Measurements from ENCODE around the gene LRRC8C. TPM values are rescaled to one million over a fixed set of nuclear protein-coding genes. Genes with fewer than 3 reads are reported as not detected.

The LRRC8C gene
- total and polyA plus RNA-seq, 2 donors (not counting 1 experiment from before 2014, with no cell fraction given), result 3.9 to 6.8 TPM

DNA sequence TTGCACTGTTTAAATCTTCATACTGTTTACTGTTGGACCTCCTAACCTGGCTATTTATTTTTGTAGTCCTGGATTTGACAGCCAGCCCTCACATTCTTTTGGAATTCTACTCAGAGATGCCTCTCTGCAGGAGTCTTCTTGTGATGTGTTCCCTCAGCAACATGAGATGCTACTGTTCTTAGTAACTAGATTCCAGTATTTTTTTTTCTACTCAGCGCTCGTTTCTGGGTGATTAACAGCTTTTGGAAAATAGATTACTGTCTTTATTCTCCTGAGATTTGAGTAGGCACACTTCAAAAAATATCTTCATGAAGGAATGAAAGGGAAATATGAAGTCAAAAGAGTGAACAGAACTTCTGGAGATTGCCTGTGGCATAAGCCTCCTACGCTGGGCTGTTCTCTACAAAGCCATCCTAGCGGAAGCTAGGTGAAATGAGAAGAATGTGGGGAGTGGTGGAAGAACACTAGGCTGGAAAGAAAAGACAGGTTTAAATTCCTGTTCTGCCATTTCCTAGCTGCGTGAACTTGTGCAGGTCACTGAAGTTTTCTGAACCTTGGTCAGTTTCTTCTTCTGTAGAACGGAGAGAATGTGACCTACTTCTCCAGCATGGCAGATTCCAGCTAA, 75.9 kb downstream of the LRRC8C start:
- H3K27ac Mint-ChIP-seq, result no peak overlapping the region
- ChIA-PET CTCF (interaction anchor here (0.8 to 3.5 kb wide), 3 partner anchors 11 to 96 kb away, joined by 3 to 12 read pairs (median 3); no protein-coding TSS in a partner anchor), POLR2A (interaction anchor here (0.6 kb wide), 1 partner anchor 21 kb away, joined by 4 read pairs; no protein-coding TSS in a partner anchor)
- no peak for DNase-seq
- peaks cover 27 to 31% of the 10 kb centered on the region in 2 donors for H3K4me1 ChIP-seq (ENCODE audit: control insufficient read depth in 2 of 2, insufficient read depth in 2 of 2, low read length in 2 of 2)
- peaks cover 34% of the 10 kb centered on the region for H3K4me1 Mint-ChIP-seq
- H3K27me3 Mint-ChIP-seq, result no peaks in the 10 kb centered on the region
- H3K4me3 Mint-ChIP-seq, result no peak overlapping the region
- H4K20me1 ChIP-seq (ENCODE audit: control insufficient read depth, insufficient read depth, low read length, poor library complexity, severe bottlenecking), result no peaks in the 10 kb centered on the region
- no peak overlapping the region for H3K27ac ChIP-seq (ENCODE audit: low read length in 2 of 2)
- H3K27me3 ChIP-seq (replicated peaks in 1 of 4; ENCODE audit: control extremely low read depth in 1 of 4, control insufficient read depth in 3 of 4, insufficient read depth in 4 of 4, low read length in 3 of 4), result no peaks in the 10 kb centered on the region
- H3K36me3 ChIP-seq (replicated peaks in 1 of 2; ENCODE audit: control extremely low read depth in 1 of 2, control insufficient read depth in 1 of 2, extremely low read depth in 1 of 2, insufficient read depth in 2 of 2, low read length in 1 of 2), result peaks cover 1 to 12% of the 10 kb centered on the region in 2 experiments
- peaks cover 17% of the 10 kb centered on the region for H3K79me2 ChIP-seq (ENCODE audit: control insufficient read depth, insufficient read depth, low read length)
- WGBS (ENCODE audit: insufficient coverage), result 96% methylated on average over 3 of the region's 6 CpGs
- no peak overlapping the region for H3K4me2 ChIP-seq (replicated peaks; ENCODE audit: low read depth, low read length, poor library complexity, severe bottlenecking)
- no peaks in the 10 kb centered on the region for H3K9me3 ChIP-seq (ENCODE audit: control extremely low read depth in 1 of 3, control insufficient read depth in 2 of 3, insufficient read depth in 1 of 3, low read length in 2 of 3)
- no peak overlapping the region for H3K4me3 ChIP-seq (ENCODE audit: control extremely low read depth in 1 of 5, extremely low read depth in 1 of 5, insufficient read depth in 1 of 5, low read depth in 2 of 5, low read length in 4 of 5)
- intact Hi-C loops (cut with micrococcal nuclease), result no loop called here
- H2AFZ ChIP-seq (ENCODE audit: insufficient read depth, low read depth, low read length, poor library complexity, severe bottlenecking), result no peak overlapping the region
- no peak for ATAC-seq (ENCODE audit: low read depth)
- no peaks in the 10 kb centered on the region for H3K9me3 Mint-ChIP-seq (ENCODE audit: insufficient read depth)
- H3K9ac ChIP-seq (ENCODE audit: low read length), result no peak overlapping the region
- TF ChIP-seq, protein P1, sequence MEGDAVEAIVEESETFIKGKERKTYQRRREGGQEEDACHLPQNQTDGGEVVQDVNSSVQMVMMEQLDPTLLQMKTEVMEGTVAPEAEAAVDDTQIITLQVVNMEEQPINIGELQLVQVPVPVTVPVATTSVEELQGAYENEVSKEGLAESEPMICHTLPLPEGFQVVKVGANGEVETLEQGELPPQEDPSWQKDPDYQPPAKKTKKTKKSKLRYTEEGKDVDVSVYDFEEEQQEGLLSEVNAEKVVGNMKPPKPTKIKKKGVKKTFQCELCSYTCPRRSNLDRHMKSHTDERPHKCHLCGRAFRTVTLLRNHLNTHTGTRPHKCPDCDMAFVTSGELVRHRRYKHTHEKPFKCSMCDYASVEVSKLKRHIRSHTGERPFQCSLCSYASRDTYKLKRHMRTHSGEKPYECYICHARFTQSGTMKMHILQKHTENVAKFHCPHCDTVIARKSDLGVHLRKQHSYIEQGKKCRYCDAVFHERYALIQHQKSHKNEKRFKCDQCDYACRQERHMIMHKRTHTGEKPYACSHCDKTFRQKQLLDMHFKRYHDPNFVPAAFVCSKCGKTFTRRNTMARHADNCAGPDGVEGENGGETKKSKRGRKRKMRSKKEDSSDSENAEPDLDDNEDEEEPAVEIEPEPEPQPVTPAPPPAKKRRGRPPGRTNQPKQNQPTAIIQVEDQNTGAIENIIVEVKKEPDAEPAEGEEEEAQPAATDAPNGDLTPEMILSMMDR (IDR thresholded peaks at IDR 0.05), result no peak
- no peak for TF ChIP-seq EZH2 (IDR thresholded peaks at IDR 0.05; ENCODE audit: borderline replicate concordance, insufficient read depth, low read depth, low read length, poor library complexity, severe bottlenecking)

DNA sequence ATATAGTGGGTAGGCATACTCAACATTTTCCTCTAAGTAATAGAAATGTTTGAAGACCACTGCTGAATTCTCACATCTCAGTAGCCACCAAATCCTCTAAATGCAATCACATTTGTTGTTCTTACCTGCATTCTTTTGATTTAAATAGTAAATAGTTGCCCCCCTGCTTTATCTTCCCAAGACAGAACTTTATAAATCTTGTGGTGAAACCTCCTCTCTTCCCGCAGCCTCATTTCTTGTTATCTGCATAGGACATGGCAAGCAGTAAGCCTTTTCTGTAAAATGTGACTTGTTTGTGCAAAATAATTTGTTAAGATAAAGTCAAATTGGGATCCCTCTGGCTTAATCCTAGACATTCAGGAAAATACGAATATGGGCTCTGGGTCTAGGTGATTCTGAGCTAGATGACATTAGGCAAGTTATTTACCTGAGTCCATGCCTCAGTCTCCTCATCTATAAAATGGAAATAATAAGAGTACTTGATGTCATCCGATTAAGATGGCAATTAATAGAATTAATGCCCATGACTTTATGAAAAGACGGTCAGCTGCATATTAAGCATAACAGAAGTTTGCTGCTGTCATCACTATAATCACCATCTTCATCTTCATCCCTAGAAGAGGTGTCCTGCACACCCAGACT, 77.7 kb downstream of the LRRC8C start:
- no CpG with 5 or more reads among the region's 4 CpGs for WGBS (ENCODE audit: insufficient coverage)
- H3K4me1 ChIP-seq (ENCODE audit: control insufficient read depth in 2 of 2, insufficient read depth in 2 of 2, low read length in 2 of 2), result peaks cover 25 to 27% of the 10 kb centered on the region in 2 donors
- intact Hi-C loops (cut with micrococcal nuclease), result no loop called here
- peaks cover 1 to 16% of the 10 kb centered on the region in 2 experiments for H3K36me3 ChIP-seq (replicated peaks in 1 of 2; ENCODE audit: control extremely low read depth in 1 of 2, control insufficient read depth in 1 of 2, extremely low read depth in 1 of 2, insufficient read depth in 2 of 2, low read length in 1 of 2)
- no peak overlapping the region for H3K4me3 Mint-ChIP-seq
- TF ChIP-seq EZH2 (IDR thresholded peaks at IDR 0.05; ENCODE audit: borderline replicate concordance, insufficient read depth, low read depth, low read length, poor library complexity, severe bottlenecking), result no peak
- TF ChIP-seq, protein P1 (IDR thresholded peaks at IDR 0.05), result no peak
- no peak overlapping the region for H3K27ac Mint-ChIP-seq
- CTCF ChIA-PET, result interaction anchor here (3.5 kb wide), 1 partner anchor 10 kb away, joined by 12 read pairs; no protein-coding TSS in a partner anchor
- no peak overlapping the region for H3K27ac ChIP-seq (ENCODE audit: low read length in 2 of 2)
- peaks cover 29% of the 10 kb centered on the region for H3K4me1 Mint-ChIP-seq
- H3K27me3 Mint-ChIP-seq, result no peaks in the 10 kb centered on the region
- H2AFZ ChIP-seq (ENCODE audit: insufficient read depth, low read depth, low read length, poor library complexity, severe bottlenecking), result no peak overlapping the region
- H3K79me2 ChIP-seq (ENCODE audit: control insufficient read depth, insufficient read depth, low read length), result peaks cover 25% of the 10 kb centered on the region
- H3K9me3 ChIP-seq (ENCODE audit: control extremely low read depth in 1 of 3, control insufficient read depth in 2 of 3, insufficient read depth in 1 of 3, low read length in 2 of 3), result no peaks in the 10 kb centered on the region
- H3K4me3 ChIP-seq (ENCODE audit: control extremely low read depth in 1 of 5, extremely low read depth in 1 of 5, insufficient read depth in 1 of 5, low read depth in 2 of 5, low read length in 4 of 5), result no peak overlapping the region
- POLR2A ChIA-PET, result no interaction called here
- ATAC-seq (ENCODE audit: low read depth) (no peak), DNase-seq (no peak)
- H3K27me3 ChIP-seq (replicated peaks in 1 of 4; ENCODE audit: control extremely low read depth in 1 of 4, control insufficient read depth in 3 of 4, insufficient read depth in 4 of 4, low read length in 3 of 4), result no peaks in the 10 kb centered on the region
- H4K20me1 ChIP-seq (ENCODE audit: control insufficient read depth, insufficient read depth, low read length, poor library complexity, severe bottlenecking), result no peaks in the 10 kb centered on the region
- H3K9ac ChIP-seq (ENCODE audit: low read length), result no peak overlapping the region
- H3K4me2 ChIP-seq (replicated peaks; ENCODE audit: low read depth, low read length, poor library complexity, severe bottlenecking), result no peak overlapping the region
- no peaks in the 10 kb centered on the region for H3K9me3 Mint-ChIP-seq (ENCODE audit: insufficient read depth)
